ENCODE measurements around the gene BDKRB2.

BDKRB2 gene

GRCh38 chr14:96177766-96178375 lies 26.8 kb upstream of the BDKRB2 start:
- peak; percentile 13 for DNase-seq

GRCh38 chr14:96178461-96179321 lies 25.9 kb upstream of the BDKRB2 start:
- DNase-seq: peak; percentile 20

- no peak for DNase-seq
Observed at GRCh38 chr14:96180043-96180874, 24.4 kb upstream of the BDKRB2 start.

GRCh38 chr14:96181186-96182056 lies 23.2 kb upstream of the BDKRB2 start:
- DNase-seq: no peak

GRCh38 chr14:96182546-96182945 lies 22.1 kb upstream of the BDKRB2 start:
- DNase-seq: no peak

GRCh38 chr14:96184737-96185136 lies 19.9 kb upstream of the BDKRB2 start:
- DNase-seq: no peak

GRCh38 chr14:96187216-96188031 lies 17.2 kb upstream of the BDKRB2 start:
- DNase-seq: no peak

GRCh38 chr14:96189281-96189711 lies 15.3 kb upstream of the BDKRB2 start:
- DNase-seq: no peak

GRCh38 chr14:96191353-96191752 lies 13.3 kb upstream of the BDKRB2 start:
- DNase-seq: no peak

GRCh38 chr14:96191841-96192462 lies 12.7 kb upstream of the BDKRB2 start:
- DNase-seq: no peak

- DNase-seq: no peak
Observed at GRCh38 chr14:96192975-96193805, 11.4 kb upstream of the BDKRB2 start.

- DNase-seq: no peak
Observed at GRCh38 chr14:96194262-96194656, 10.4 kb upstream of the BDKRB2 start.

GRCh38 chr14:96194657-96195431 lies 9.8 kb upstream of the BDKRB2 start:
- no peak for DNase-seq

- no peak for DNase-seq
Observed at GRCh38 chr14:96195441-96196081, 9.1 kb upstream of the BDKRB2 start.

GRCh38 chr14:96197163-96197852 lies 7.3 kb upstream of the BDKRB2 start:
- DNase-seq: no peak

- DNase-seq: no peak
Observed at GRCh38 chr14:96197969-96198368, 6.7 kb upstream of the BDKRB2 start.

- DNase-seq: peak; percentile 13
Observed at GRCh38 chr14:96198430-96199130, 6.1 kb upstream of the BDKRB2 start.
